HG02571 (cell line): Measurements from ENCODE around the gene TMEM108.

Experiments
- ATAC-seq: cut with Tn5 transposase; IDR thresholded peaks from one replicate; pipeline ENCODE4 v1.9.1; 2021; ENCODE audit warnings: mild to moderate bottlenecking, moderate library complexity; ENCODE audit not compliant: unreplicated experiment

Gene TMEM108

DNA sequence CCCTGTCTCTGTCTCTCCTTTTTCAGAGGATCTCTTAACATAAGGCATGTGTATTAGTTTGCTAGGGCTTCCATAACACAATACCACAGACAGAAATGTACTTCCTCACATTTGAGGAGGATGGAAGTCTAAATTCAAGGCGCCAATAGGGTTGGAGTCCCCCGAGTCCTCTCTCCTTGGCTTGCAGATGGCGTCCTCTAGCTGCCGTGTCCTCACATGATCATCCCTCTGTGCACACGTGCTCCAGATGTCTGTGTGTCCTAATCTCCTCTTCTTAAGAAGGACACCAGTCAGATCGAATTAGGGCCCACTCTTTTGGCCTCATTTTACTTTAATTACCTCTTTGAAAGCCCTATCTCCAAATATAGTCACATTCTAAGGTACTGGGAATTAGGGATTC lies 338.6 kb downstream of the TMEM108 start:
- no peak for ATAC-seq

DNA sequence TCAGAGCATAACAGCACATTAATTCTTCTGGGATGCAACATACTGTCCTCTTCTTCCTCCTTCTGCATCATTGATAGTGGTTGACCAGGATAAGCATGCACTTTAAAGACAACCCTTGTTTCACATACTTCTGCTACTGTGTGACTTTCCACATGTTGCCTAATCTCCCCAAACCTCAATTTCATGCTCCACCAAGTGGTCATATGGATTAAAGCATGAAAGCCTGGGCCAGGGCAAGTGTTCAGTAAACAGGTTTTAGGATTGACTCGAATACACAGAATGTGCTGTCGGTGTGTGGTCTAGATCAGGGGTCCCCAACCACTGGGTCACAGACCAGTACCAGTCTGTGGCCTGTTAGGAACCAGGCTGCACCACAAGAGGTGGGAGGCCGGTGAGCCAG lies 339.2 kb downstream of the TMEM108 start:
- no peak for ATAC-seq

- no peak for ATAC-seq
Observed at GRCh38 chr3:133379926-133380325, 341.7 kb downstream of the TMEM108 start.

- ATAC-seq, result no peak
Observed at GRCh38 chr3:133380481-133381225, 342.5 kb downstream of the TMEM108 start.

DNA sequence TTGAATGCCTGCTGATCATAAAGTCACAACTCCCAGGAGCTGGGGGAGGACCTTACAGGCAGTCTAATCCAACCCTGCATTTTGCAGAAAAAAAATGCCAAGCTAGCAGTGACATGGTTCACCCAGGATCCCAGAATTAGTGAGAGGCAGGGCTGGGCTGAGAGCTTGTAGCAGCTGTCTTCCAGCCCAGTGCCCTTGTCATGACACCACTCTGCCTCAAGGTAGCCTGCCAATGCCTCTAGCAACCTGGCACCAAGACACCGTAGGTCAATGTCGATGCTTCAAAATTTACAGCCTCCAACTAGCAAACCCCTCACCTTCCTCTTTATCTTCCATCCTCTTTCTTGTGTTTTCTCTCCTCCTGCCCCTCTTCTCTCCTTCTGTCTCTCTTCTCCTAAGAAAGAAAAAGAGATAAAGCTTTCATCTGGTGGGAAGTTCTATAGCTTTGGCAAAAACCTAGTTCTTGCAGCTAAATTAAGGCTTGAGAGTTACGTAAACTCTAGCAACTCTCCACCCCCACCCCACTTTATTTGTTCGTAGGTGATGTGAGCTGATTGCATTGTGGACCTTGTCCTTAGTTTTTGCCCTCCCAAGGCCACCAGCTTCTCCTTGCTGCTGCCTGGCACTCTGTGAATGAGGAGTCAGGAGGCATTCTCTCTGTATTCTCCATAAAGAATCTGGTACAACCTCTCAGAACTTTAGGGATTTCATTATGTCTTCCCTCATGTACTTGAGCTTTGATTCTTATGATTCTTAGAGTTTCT lies 343.3 kb downstream of the TMEM108 start:
- no peak for ATAC-seq

- ATAC-seq, result no peak
Observed at GRCh38 chr3:133383175-133383574, 345.0 kb downstream of the TMEM108 start.

- ATAC-seq, result no peak
Observed at GRCh38 chr3:133383741-133384140, 345.6 kb downstream of the TMEM108 start.

- ATAC-seq, result no peak
Observed at GRCh38 chr3:133384331-133385027, 346.3 kb downstream of the TMEM108 start.

- no peak for ATAC-seq
Observed at GRCh38 chr3:133386876-133387275, 348.7 kb downstream of the TMEM108 start.

GRCh38 chr3:133387341-133387740 lies 349.1 kb downstream of the TMEM108 start:
- ATAC-seq, result no peak

GRCh38 chr3:133388696-133389395 lies 350.7 kb downstream of the TMEM108 start:
- no peak for ATAC-seq

DNA sequence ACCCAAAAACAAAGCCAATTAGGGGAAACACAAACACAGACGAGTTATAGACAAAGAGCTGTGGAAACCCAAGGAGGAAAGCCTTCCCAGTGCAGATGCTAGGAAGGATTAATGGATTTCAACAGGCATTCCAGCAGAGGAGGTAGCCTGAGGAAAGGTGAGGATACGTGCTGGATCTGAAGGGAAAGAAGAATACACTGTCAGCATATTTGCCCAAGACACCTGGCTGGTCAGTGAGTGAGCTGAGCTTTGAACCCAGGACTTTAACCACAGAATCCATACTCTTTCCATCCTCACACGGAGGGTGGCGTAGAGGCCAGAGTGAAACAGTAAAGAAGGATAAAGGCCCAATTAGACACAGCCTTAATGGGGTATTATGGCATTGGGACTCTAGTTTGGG lies 352.5 kb downstream of the TMEM108 start:
- no peak for ATAC-seq

DNA sequence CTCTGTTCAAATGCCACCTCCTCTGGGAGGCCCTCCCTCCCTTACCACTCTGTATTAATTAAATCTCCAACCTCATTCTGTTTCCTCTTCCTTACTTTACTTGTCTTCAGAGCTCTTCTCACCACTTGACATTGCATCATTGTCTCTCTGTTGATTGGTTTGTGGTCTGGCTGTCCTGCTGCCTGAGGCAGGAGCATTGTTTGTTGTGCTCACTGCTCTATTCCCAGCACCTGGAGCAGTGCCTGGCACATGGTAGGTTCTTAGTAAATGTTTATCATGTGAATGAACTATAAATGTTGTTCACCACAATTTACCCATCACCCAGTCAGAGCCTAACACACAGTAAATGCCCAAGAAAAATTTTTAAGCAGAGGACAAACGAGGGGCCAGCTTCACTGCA lies 355.0 kb downstream of the TMEM108 start:
- ATAC-seq, result no peak

- ATAC-seq, result no peak
Observed at GRCh38 chr3:133393691-133394474, 355.7 kb downstream of the TMEM108 start.

DNA sequence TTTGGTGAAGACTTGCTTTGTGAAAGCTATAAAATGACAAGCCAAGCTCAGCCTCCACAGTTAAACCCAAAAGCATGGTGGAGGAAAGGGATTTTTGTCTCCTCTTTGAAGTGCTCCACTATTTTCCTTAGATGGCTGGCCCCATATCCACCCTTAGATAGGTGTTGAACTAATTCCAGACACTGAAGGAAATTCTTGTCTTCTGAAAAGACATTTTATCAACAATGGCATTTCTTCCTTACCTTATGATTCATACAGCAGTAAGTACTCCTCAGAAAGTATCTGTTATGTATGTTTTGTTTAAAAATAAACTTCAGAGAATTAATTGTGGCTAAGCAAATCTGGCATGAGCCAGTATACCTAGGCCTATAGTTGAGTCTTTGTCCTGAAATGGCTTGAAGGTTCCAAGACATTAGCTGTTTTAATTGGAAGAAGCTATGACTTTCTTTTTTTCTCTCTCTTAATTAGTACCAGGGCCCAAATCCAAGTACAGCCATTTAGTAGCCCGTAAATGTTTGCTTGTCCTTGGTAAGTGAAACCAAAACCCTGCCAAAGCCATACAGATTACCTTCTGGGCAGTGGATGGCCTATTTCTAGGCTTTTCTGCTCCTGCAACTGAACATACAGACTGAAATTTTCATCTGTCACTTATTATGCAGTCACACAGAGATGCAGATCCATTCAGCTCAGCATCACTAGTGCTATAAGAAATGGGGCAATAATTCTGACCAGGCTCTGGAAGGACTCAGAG lies 356.5 kb downstream of the TMEM108 start:
- no peak for ATAC-seq

DNA sequence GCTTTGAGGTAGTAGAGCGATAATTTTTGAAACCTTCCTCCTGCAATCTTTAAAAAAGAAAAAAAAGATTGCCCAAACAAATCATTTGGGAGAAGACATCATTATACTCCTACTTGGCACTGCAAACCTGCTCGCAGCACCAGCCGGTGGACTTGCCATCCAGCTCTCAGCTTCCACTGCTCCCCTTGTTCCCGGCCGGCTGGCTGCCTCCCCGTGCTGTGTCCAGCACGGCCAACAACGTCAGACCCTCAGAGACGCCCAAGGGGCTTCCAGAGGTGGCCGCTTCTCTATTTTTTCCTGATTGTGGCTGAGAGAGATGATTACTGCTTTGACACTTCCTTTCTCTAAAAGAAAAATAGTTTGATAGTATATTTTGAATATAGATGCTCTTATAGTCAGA lies 358.7 kb downstream of the TMEM108 start:
- ATAC-seq, result no peak

DNA sequence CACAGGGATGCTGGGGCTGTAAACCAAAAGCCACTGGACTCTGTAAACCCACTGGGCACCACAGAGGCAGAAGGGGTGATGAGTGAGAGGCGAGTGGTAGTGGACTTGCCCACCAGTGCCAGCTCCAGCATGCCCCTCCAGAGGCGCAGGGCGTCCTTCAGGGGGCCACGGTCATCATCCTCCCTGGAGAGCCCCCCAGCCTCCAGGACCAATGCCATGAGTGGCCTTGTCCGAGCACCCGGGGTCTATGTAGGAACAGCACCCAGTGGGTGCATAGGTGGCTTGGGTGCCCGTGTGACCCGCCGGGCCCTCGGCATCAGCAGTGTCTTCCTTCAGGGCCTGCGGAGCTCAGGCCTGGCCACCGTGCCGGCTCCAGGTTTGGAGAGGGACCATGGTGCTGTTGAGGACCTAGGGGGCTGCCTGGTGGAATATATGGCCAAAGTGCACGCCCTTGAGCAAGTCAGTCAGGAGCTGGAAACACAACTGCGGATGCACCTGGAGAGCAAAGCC lies 361.9 kb downstream of the TMEM108 start, which contains the start of gene BFSP2:
Gene BFSP2, plus strand, starts transcription at position 51 of the 510 bp plus-strand sequence. Its CDS starts 28 bp downstream, at position 79.
- no peak for ATAC-seq

DNA sequence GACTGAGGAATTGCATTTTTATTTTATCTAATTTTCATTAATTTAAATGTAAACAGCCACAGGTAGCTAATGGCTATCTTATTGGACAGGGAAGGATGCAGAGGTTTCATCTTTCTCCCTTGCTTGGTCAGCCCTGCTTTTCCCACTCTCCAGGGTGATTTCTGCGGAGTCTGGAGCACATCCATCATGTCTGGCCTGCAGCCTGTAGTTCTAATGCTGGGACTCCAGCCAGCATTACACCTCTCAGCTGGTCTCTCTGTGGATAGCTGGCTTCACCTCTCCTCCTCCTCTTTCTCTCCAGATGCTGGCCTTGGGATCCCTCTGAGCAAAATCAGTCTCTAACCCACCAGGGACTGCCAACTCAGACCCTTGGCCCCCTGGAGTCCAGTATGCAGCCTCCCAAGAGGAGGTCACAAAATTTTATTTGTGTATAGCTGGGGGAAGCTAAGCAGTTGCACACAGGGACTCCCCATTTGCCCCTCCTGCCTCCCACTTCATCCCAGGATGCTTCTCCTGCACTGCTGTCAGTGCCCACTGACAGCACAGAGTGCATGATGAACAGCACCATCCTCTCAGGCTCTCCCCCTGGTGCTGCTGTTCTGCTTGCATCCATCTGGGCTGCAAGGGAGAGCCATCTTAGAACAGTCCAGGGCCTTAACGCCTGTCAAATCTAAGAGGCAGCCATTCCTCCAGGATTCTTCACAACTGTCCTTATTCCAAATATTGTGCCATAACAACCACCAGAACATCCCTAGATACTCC lies 363.4 kb downstream of the TMEM108 start:
- ATAC-seq, result no peak

DNA sequence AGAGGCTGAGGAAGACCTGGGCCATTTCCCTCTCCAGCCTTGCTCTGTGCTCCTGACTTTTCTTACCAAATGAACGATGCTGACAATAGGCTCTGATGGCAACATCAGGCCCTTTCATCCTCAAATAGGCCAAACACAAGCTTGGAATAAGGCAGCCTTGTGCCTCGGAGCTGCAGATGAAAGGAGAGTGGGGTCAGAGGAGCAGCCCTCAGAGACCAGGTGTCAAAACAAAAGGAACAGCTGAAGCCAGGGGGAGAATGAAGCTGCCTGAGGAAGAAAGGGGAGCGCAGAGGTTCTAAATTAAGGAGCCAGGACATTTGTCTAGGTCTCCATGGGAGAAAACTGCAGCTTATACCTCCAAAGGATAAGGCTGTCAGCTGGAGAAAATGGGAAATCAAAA lies 366.7 kb downstream of the TMEM108 start:
- ATAC-seq, result no peak
